ENCODE results near the gene NAP1L4. TPM values are rescaled to one million over a fixed set of nuclear protein-coding genes. Genes with fewer than 3 reads are reported as not detected.

Gene NAP1L4
- total RNA-seq, 1 experiment from 2014 or later = 212 TPM

DNA sequence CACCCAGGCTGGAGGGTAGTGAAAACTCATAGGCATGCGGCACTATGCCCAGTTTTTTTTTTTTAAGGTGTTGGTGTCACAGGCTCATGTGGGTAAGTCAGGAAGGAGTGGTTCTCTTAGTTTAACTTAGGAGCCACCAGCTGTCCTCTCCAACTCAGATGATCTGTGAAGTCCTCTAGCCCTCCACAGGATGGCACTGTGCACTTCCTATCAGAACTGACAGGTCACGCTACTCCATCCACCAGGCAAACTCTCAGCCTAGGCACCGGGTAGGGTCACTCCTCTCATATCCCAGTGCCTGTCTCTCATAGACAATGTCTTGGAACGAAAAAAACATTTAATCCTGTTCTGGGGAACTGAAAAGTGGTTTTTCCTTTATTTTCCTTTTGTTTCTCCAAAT is 16.5 kb downstream of the NAP1L4 start:
- no peaks in the 10 kb centered on the region for H3K9me3 ChIP-seq (ENCODE audit: control insufficient read depth, low read depth, low read length)
- TF ChIP-seq, protein P1, sequence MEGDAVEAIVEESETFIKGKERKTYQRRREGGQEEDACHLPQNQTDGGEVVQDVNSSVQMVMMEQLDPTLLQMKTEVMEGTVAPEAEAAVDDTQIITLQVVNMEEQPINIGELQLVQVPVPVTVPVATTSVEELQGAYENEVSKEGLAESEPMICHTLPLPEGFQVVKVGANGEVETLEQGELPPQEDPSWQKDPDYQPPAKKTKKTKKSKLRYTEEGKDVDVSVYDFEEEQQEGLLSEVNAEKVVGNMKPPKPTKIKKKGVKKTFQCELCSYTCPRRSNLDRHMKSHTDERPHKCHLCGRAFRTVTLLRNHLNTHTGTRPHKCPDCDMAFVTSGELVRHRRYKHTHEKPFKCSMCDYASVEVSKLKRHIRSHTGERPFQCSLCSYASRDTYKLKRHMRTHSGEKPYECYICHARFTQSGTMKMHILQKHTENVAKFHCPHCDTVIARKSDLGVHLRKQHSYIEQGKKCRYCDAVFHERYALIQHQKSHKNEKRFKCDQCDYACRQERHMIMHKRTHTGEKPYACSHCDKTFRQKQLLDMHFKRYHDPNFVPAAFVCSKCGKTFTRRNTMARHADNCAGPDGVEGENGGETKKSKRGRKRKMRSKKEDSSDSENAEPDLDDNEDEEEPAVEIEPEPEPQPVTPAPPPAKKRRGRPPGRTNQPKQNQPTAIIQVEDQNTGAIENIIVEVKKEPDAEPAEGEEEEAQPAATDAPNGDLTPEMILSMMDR (conservative IDR thresholded peaks at IDR 0.05) = peak; percentile 62
- no CpG with 5 or more reads among the region's 4 CpGs for WGBS (ENCODE audit: extremely low coverage, insufficient read length, low lambda C conversion rate)
- no peak overlapping the region for H2BK120ac ChIP-seq (ENCODE audit: low read depth, low read length, poor library complexity, severe bottlenecking)
- H3K4ac ChIP-seq (ENCODE audit: low read depth, low read length) = no peak overlapping the region
- H3K4me2 ChIP-seq (ENCODE audit: insufficient read depth, insufficient read length, low read length) = no peak overlapping the region
- Mint-ChIP-seq H3K9me3 (no peaks in the 10 kb centered on the region), H3K4me1 (no peaks in the 10 kb centered on the region), H3K4me3 (no peak overlapping the region), H3K27ac (no peak overlapping the region), H3K27me3 (ENCODE audit: low read depth) (no peaks in the 10 kb centered on the region), H3K36me3 (ENCODE audit: insufficient read depth in 1 of 3, low read depth in 3 of 3) (peaks cover 44 to 86% (median 78%) of the 10 kb centered on the region in 3 experiments)
- H2BK20ac ChIP-seq (ENCODE audit: low read depth, low read length, poor library complexity, severe bottlenecking) = no peak overlapping the region
- H3K27me3 ChIP-seq (ENCODE audit: insufficient read depth, low read length) = no peaks in the 10 kb centered on the region
- H2BK15ac ChIP-seq (ENCODE audit: low read depth, low read length) = no peak overlapping the region
- no peak overlapping the region for H3K18ac ChIP-seq (ENCODE audit: insufficient read length, low read depth, low read length)
- H2AFZ ChIP-seq (ENCODE audit: low read length) = no peak overlapping the region
- H3K23me2 ChIP-seq (ENCODE audit: insufficient read length, low read depth, low read length, poor library complexity, severe bottlenecking) = no peaks in the 10 kb centered on the region
- no peak overlapping the region for H2AK5ac ChIP-seq (ENCODE audit: insufficient read length, low read length)
- DNase-seq = peak; percentile 49
- H4K5ac ChIP-seq (ENCODE audit: insufficient read length, low read depth, low read length) = no peak overlapping the region
- H4K20me1 ChIP-seq (ENCODE audit: control insufficient read depth, insufficient read depth, insufficient read length) = no peaks in the 10 kb centered on the region
- no peak overlapping the region for H4K8ac ChIP-seq (replicated peaks; ENCODE audit: insufficient read length, low read depth, low read length)
- no peak overlapping the region for H2BK5ac ChIP-seq (ENCODE audit: insufficient read length, low read length)
- H3K79me2 ChIP-seq (ENCODE audit: insufficient read depth, low read length) = peaks cover 16% of the 10 kb centered on the region; the same call in 1 of the 2 replicates
- H3K14ac ChIP-seq (ENCODE audit: insufficient read depth, low read length) = no peak overlapping the region
- H3K23ac ChIP-seq (ENCODE audit: insufficient read length, low read depth, low read length) = no peak overlapping the region
- H3K79me1 ChIP-seq (ENCODE audit: insufficient read depth, low read depth, low read length, poor library complexity, severe bottlenecking) = peaks cover 12% of the 10 kb centered on the region
- H3K27ac ChIP-seq (ENCODE audit: insufficient read length, low read depth, low read length) = no peak overlapping the region
- no peak overlapping the region for H3T11ph ChIP-seq (ENCODE audit: low read length)
- H4K91ac ChIP-seq (ENCODE audit: insufficient read length, low read depth, low read length) = no peak overlapping the region
- no peak overlapping the region for H2BK12ac ChIP-seq (ENCODE audit: insufficient read length, low read depth, low read length)
- H3K56ac ChIP-seq (ENCODE audit: insufficient read length, low read depth, low read length) = no peak overlapping the region
- H3K9ac ChIP-seq (ENCODE audit: extremely low read depth, insufficient read length, low read length) = no peak overlapping the region
- no peaks in the 10 kb centered on the region for H3K4me1 ChIP-seq (ENCODE audit: insufficient read depth, low read length)

Data from H9 (cell line).